BJ (cell line): Measurements from ENCODE around the gene NRP2. TPM values are rescaled to one million over a fixed set of nuclear protein-coding genes. Genes with fewer than 3 reads are reported as not detected.

Experiments
- CTCF ChIA-PET: fragments of 350-600 bp; formaldehyde crosslinking; extraction: SDS; loops from one replicate; lab custom pipeline; 2021; ENCODE audit warnings: antibody characterized with exemption, inconsistent platforms; lab: Yijun Ruan, JAX
- POLR2A ChIA-PET: fragments of 300-600 bp; sonication (Branson Sonifier 250); formaldehyde crosslinking; extraction: SDS; loops from one replicate; lab custom pipeline; 2021; ENCODE audit warnings: antibody characterized with exemption; lab: Charles Lee
- DNase-seq: peaks from one replicate; pipeline ENCODE4 v3.0.0-alpha.2; 2011; ENCODE audit warnings: low read depth
- H3K27me3 ChIP-seq: 2 replicates; pipeline ENCODE4 v1.6.0; 2011; ENCODE audit warnings: low read length; ENCODE audit not compliant: control insufficient read depth, insufficient read depth
- H3K36me3 ChIP-seq: 2 replicates; pipeline ENCODE4 v1.5.1; 2011; ENCODE audit warnings: low read length; ENCODE audit not compliant: control insufficient read depth, insufficient read depth
- H3K4me3 ChIP-seq: 2 replicates; pipeline ENCODE4 v1.5.1; 2011; ENCODE audit warnings: low read depth, mild to moderate bottlenecking, control low read depth, low read length
- CTCF ChIP-seq: IDR thresholded peaks from 2 replicates; pipeline ENCODE4 v1.5.1; 2011; ENCODE audit warnings: low read depth, mild to moderate bottlenecking, control low read depth, inconsistent platforms, low read length, moderate library complexity; ENCODE audit not compliant: insufficient read depth
- polyA plus RNA-seq: library from polyadenylated mRNA; depleted of rRNA; stranded (reverse); fragments of >200 nt; gene quantifications from 2 replicates; pipeline ENCODE4 v1.2.3, GENCODE V29; 2011

Gene NRP2
- polyA plus RNA-seq, 1 experiment, result 19.7 TPM

- Histone ChIP-seq H3K36me3 (no peaks in the 10 kb centered on the region), H3K4me3 (no peak overlapping the region), H3K27me3 (peaks cover 1% of the 10 kb centered on the region; the same call in 1 of the 2 replicates)
- ChIA-PET POLR2A (no interaction called here), CTCF (interaction anchor here (0.6 kb wide), 1 partner anchor 67 kb away, joined by 3 read pairs; no protein-coding TSS in a partner anchor)
- TF ChIP-seq CTCF, result no peak
- DNase-seq, result no peak
Measured at GRCh38 chr2:205834796-205835195, 152.5 kb downstream of the NRP2 start.

GRCh38 chr2:205835251-205835791, 153.0 kb downstream of the NRP2 start:
- no peak for TF ChIP-seq CTCF
- POLR2A ChIA-PET, result no interaction called here

GRCh38 chr2:205835923-205836322, 153.6 kb downstream of the NRP2 start:
- DNase-seq, result no peak
- no peak overlapping the region for H3K4me3 ChIP-seq
- CTCF ChIA-PET, result no interaction called here
- no peak for TF ChIP-seq CTCF
- POLR2A ChIA-PET, result no interaction called here
- no peaks in the 10 kb centered on the region for H3K36me3 ChIP-seq
- H3K27me3 ChIP-seq, result peaks cover 1% of the 10 kb centered on the region; the same call in 1 of the 2 replicates

More at GRCh38 chr2:205835251-205835791, 153.0 kb downstream of the NRP2 start:
- CTCF ChIA-PET, result no interaction called here
- H3K36me3 ChIP-seq, result no peaks in the 10 kb centered on the region
- no peak overlapping the region for H3K4me3 ChIP-seq
- peaks cover 1% of the 10 kb centered on the region; the same call in 1 of the 2 replicates for H3K27me3 ChIP-seq
- no peak for DNase-seq

- peaks cover 1% of the 10 kb centered on the region; the same call in 1 of the 2 replicates for H3K27me3 ChIP-seq
- no peak for TF ChIP-seq CTCF
- ChIA-PET POLR2A (no interaction called here), CTCF (no interaction called here)
- no peaks in the 10 kb centered on the region for H3K36me3 ChIP-seq
- DNase-seq, result no peak
- H3K4me3 ChIP-seq, result no peak overlapping the region
Measured at GRCh38 chr2:205836477-205837221, 154.3 kb downstream of the NRP2 start.

- peaks cover 1% of the 10 kb centered on the region; the same call in 1 of the 2 replicates for H3K27me3 ChIP-seq
- no peak for DNase-seq
- H3K36me3 ChIP-seq, result no peaks in the 10 kb centered on the region
- CTCF ChIA-PET, result no interaction called here
- no peak overlapping the region for H3K4me3 ChIP-seq
- POLR2A ChIA-PET, result no interaction called here
- no peak for TF ChIP-seq CTCF
Measured at GRCh38 chr2:205837663-205838062, 155.4 kb downstream of the NRP2 start.
